RWPE2 (cell line): ENCODE measurements around the gene ALDOC.

Experiments used
- ATAC-seq: fragments of 200-7000 bp; cut with Tn5 transposase; 3 replicates; pipeline ENCODE4 v1.9.1; 2021; ENCODE audit warnings: low read depth
- DNase-seq: peaks from one replicate; pipeline ENCODE4 v3.0.0-alpha.2; 2020; ENCODE audit warnings: low spot score
- H3K27ac ChIP-seq: fragments of 450-650 bp; 2 replicates; pipeline ENCODE4 v1.5.1; 2017; ENCODE audit warnings: mild to moderate bottlenecking; ENCODE audit not compliant: poor library complexity, severe bottlenecking
- H3K27me3 ChIP-seq: fragments of 250-450 bp; sonication (Bioruptor Pico); 2 replicates; pipeline ENCODE4 v1.5.1; 2021; ENCODE audit warnings: mild to moderate bottlenecking, moderate library complexity; ENCODE audit not compliant: insufficient read depth, poor library complexity, severe bottlenecking
- H3K36me3 ChIP-seq: fragments of 250-450 bp; sonication (Bioruptor Pico); 2 replicates; pipeline ENCODE4 v1.5.1; 2020; ENCODE audit warnings: low read depth, mild to moderate bottlenecking, moderate library complexity
- H3K4me1 ChIP-seq: fragments of 250-450 bp; sonication (Bioruptor Pico); 2 replicates; pipeline ENCODE4 v1.5.1; 2021; ENCODE audit warnings: mild to moderate bottlenecking, moderate library complexity; ENCODE audit not compliant: insufficient read depth, poor library complexity, severe bottlenecking
- H3K4me3 ChIP-seq: fragments of 250-450 bp; sonication (Bioruptor Pico); 2 replicates; pipeline ENCODE4 v1.5.1; 2021; ENCODE audit warnings: mild to moderate bottlenecking, moderate library complexity; ENCODE audit not compliant: severe bottlenecking
- H3K9me3 ChIP-seq: fragments of 250-450 bp; sonication (Bioruptor Pico); 2 replicates; pipeline ENCODE4 v1.5.1; 2021; ENCODE audit warnings: mild to moderate bottlenecking, moderate library complexity; ENCODE audit not compliant: severe bottlenecking
- CTCF ChIP-seq: fragments of 450-650 bp; IDR thresholded peaks from one replicate; pipeline ENCODE4 v1.5.1; 2017; ENCODE audit warnings: mild to moderate bottlenecking, moderate library complexity; ENCODE audit not compliant: poor library complexity, severe bottlenecking

The ALDOC gene

GRCh38 chr17:28550858-28551257 is 25.8 kb downstream of the ALDOC start:
- ATAC-seq (no peak), DNase-seq (no peak)
- Histone ChIP-seq H3K9me3 (no peaks in the 10 kb centered on the region), H3K36me3 (peaks cover 16% of the 10 kb centered on the region), H3K27ac (no peak overlapping the region), H3K4me3 (no peak overlapping the region), H3K4me1 (no peaks in the 10 kb centered on the region), H3K27me3 (no peaks in the 10 kb centered on the region)
- TF ChIP-seq CTCF, result no peak

GRCh38 chr17:28549236-28550132 is 27.2 kb downstream of the ALDOC start:
- no peak overlapping the region for H3K4me3 ChIP-seq
- no peaks in the 10 kb centered on the region for H3K4me1 ChIP-seq
- no peak for ATAC-seq

DNA sequence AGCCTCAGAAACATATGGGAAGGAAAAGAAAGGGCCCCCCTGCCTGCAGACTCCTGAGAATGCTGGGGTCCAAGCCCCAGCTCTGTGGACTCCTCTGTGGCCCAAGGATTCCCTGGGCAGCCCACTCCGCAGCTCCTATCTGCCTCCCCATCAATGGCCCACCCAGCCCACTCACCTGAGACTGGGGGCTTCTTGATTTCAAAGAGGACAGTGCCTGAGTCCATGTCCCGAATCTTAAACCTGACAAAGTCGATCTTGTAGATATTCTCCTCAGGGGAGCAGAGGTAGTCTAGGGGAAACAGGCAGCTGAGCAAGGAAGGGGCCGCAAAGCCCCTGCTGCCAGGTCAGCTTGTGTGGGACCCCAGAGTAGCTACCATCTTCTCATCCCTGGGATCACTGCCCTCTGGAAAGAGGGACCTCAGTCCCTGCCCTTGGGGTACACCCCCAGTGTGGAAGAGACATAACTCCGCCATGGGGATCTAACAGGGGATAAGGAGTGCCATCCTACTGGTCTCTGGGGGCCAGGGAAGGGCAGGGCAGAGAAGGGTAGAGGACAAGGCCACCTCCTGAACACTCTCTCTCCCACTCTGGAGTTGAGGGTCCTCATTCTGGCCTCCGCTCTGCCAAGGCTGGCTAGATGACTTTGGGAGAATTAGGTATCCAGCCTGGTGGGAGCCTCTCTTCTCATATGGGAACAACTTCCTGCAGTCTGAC is 28.1 kb downstream of the ALDOC start:
- Histone ChIP-seq H3K4me3 (no peak overlapping the region), H3K9me3 (no peaks in the 10 kb centered on the region), H3K4me1 (no peaks in the 10 kb centered on the region), H3K27ac (no peak overlapping the region), H3K27me3 (no peaks in the 10 kb centered on the region), H3K36me3 (peaks cover 5% of the 10 kb centered on the region)
- DNase-seq (no peak), ATAC-seq (no peak)
- TF ChIP-seq CTCF, result peak; percentile 51

More at GRCh38 chr17:28549236-28550132, 27.2 kb downstream of the ALDOC start:
- no peak for DNase-seq
- no peaks in the 10 kb centered on the region for H3K9me3 ChIP-seq
- peaks cover 13% of the 10 kb centered on the region for H3K36me3 ChIP-seq
- TF ChIP-seq CTCF, result no peak
- H3K27me3 ChIP-seq, result no peaks in the 10 kb centered on the region
- no peak overlapping the region for H3K27ac ChIP-seq

GRCh38 chr17:28547623-28548416 is 28.9 kb downstream of the ALDOC start:
- Histone ChIP-seq H3K36me3 (no peaks in the 10 kb centered on the region), H3K27me3 (no peaks in the 10 kb centered on the region), H3K4me3 (no peak overlapping the region), H3K27ac (no peak overlapping the region), H3K9me3 (no peaks in the 10 kb centered on the region), H3K4me1 (no peaks in the 10 kb centered on the region)
- TF ChIP-seq CTCF, result peak; percentile 79
- DNase-seq (no peak), ATAC-seq (peak; percentile 26; the same call in 1 of the 3 replicates)
